Activated CD4-positive, CD25-positive, alpha-beta regulatory T cell treated with anti-CD3 and anti-CD28 coated beads, Interleukin-2, amount 50 U/mL, for 24 hours (primary cell): Measurements from ENCODE around the gene COQ8A.

Experiments used
- ATAC-seq, 2 donors: fragments of 150-1000 bp; cut with Tn5 transposase; one replicate each; pipeline ENCODE4 v1.10.0; 2021; ENCODE audit warnings: mild to moderate bottlenecking in 1 of 2, moderate library complexity in 1 of 2

Gene COQ8A

GRCh38 chr1:227032396-227032795 lies 92.3 kb downstream of the COQ8A start:
- ATAC-seq, result no peak

GRCh38 chr1:227033880-227034279 lies 93.8 kb downstream of the COQ8A start:
- ATAC-seq, result no peak

- no peak for ATAC-seq
Measured at GRCh38 chr1:227035316-227035715, 95.2 kb downstream of the COQ8A start.

GRCh38 chr1:227037121-227037520 lies 97.0 kb downstream of the COQ8A start:
- ATAC-seq, result no peak
